HepG2 (cell line): ENCODE data around the gene GPR137. TPM values are rescaled to one million over a fixed set of nuclear protein-coding genes. Genes with fewer than 3 reads are reported as not detected.

Experiments used
- AKAP8 ChIP-seq: sonication (generic); formaldehyde crosslinking; IDR thresholded peaks from 2 replicates; pipeline ENCODE4 v1.5.1; 2020; ENCODE audit warnings: mild to moderate bottlenecking, missing genetic modification reagents
- AKNA ChIP-seq: sonication (generic); formaldehyde crosslinking; IDR thresholded peaks from 2 replicates; pipeline ENCODE4 v1.4.0; 2020; ENCODE audit warnings: missing genetic modification reagents, borderline replicate concordance
- ATM ChIP-seq: fragments of 450-650 bp; IDR thresholded peaks from 2 replicates; pipeline ENCODE4 v1.7.1; 2017; ENCODE audit warnings: mild to moderate bottlenecking, borderline replicate concordance
- E2F5 ChIP-seq: sonication (generic); formaldehyde crosslinking; conservative IDR thresholded peaks from 2 replicates; pipeline ENCODE4 v1.4.0; 2020; ENCODE audit warnings: missing genetic modification reagents
- ETV6 ChIP-seq: sonication (generic); formaldehyde crosslinking; conservative IDR thresholded peaks from 2 replicates; pipeline ENCODE4 v1.4.0; 2020; ENCODE audit warnings: missing genetic modification reagents
- GLI4 ChIP-seq: sonication (generic); formaldehyde crosslinking; IDR thresholded peaks from 2 replicates; pipeline ENCODE4 v1.5.1; 2020; ENCODE audit warnings: missing genetic modification reagents, mild to moderate bottlenecking, moderate library complexity, borderline replicate concordance
- GPN1 ChIP-seq: sonication (generic); formaldehyde crosslinking; IDR thresholded peaks from 2 replicates; pipeline ENCODE4 v1.5.1; 2020; ENCODE audit warnings: missing genetic modification reagents, borderline replicate concordance
- KAT7 ChIP-seq: IDR thresholded peaks from 2 replicates; pipeline ENCODE4 v1.6.1; 2018; ENCODE audit warnings: borderline replicate concordance, missing compliant biosample characterization
- LBX2 ChIP-seq: sonication (generic); formaldehyde crosslinking; IDR thresholded peaks from 2 replicates; pipeline ENCODE4 v1.5.0; 2020; ENCODE audit warnings: missing genetic modification reagents, mild to moderate bottlenecking, borderline replicate concordance
- RBAK ChIP-seq: sonication (generic); formaldehyde crosslinking; IDR thresholded peaks from 2 replicates; pipeline ENCODE4 v1.5.1; 2020; ENCODE audit warnings: mild to moderate bottlenecking, missing genetic modification reagents
- RXRA ChIP-seq: sonication (generic); formaldehyde crosslinking; IDR thresholded peaks from 2 replicates; pipeline ENCODE4 v1.5.1; 2020; ENCODE audit warnings: missing genetic modification reagents
- SP1 ChIP-seq, 2 experiments: fragments of 450-650 bp in 1 of 2; sonication (generic) in 1 of 2; formaldehyde crosslinking in 1 of 2; IDR thresholded peaks; 2 replicates each; pipeline versions ENCODE4 v1.4.0 to v1.6.1; 2016 to 2020; ENCODE audit warnings: missing genetic modification reagents in 1 of 2
- SUZ12 ChIP-seq: fragments of 150-350 bp; IDR thresholded peaks from 2 replicates; pipeline ENCODE4 v1.6.1; 2014; ENCODE audit warnings: low read depth, low read length
- ZBTB21 ChIP-seq: sonication (generic); formaldehyde crosslinking; IDR thresholded peaks from 2 replicates; pipeline ENCODE4 v1.4.0; 2020; ENCODE audit warnings: missing genetic modification reagents
- ZBTB8A ChIP-seq: sonication (generic); formaldehyde crosslinking; IDR thresholded peaks from 2 replicates; pipeline ENCODE4 v1.4.0; 2020; ENCODE audit warnings: mild to moderate bottlenecking, low read depth, missing genetic modification reagents, borderline replicate concordance
- ZFP62 ChIP-seq: sonication (generic); formaldehyde crosslinking; IDR thresholded peaks from 2 replicates; pipeline ENCODE4 v1.4.0; 2020; ENCODE audit warnings: missing genetic modification reagents
- ZNF251 ChIP-seq: sonication (generic); formaldehyde crosslinking; IDR thresholded peaks from 2 replicates; pipeline ENCODE4 v1.9.0; 2021; ENCODE audit warnings: mild to moderate bottlenecking, missing genetic modification reagents
- ZNF260 ChIP-seq: sonication (generic); formaldehyde crosslinking; IDR thresholded peaks from 2 replicates; pipeline ENCODE4 v1.4.0; 2020; ENCODE audit warnings: missing genetic modification reagents, low read depth, mild to moderate bottlenecking, borderline replicate concordance
- ZNF280B ChIP-seq: sonication (generic); formaldehyde crosslinking; IDR thresholded peaks from 2 replicates; pipeline ENCODE4 v1.5.0; 2020; ENCODE audit warnings: missing genetic modification reagents, mild to moderate bottlenecking, borderline replicate concordance
- ZNF326 ChIP-seq: sonication (generic); formaldehyde crosslinking; IDR thresholded peaks from 2 replicates; pipeline ENCODE4 v1.4.0; 2020; ENCODE audit warnings: missing genetic modification reagents, borderline replicate concordance
- ZNF781 ChIP-seq: sonication (generic); formaldehyde crosslinking; IDR thresholded peaks from 2 replicates; pipeline ENCODE4 v1.5.1; 2020; ENCODE audit warnings: borderline replicate concordance, mild to moderate bottlenecking, missing genetic modification reagents; ENCODE audit errors: not compliant biosample characterization
- polyA plus RNA-seq, 8 experiments: library from polyadenylated mRNA; depleted of rRNA in 3 of 8; stranded (reverse) in 7 of 8; unstranded in 1 of 8; fragments of >200 nt; fragmentation: Illumina TruSeq in 4 of 8; extraction: Trizol in 4 of 8; gene quantifications; 2 replicates each; pipeline versions ENCODE4 v1.2.1 to v1.2.3, GENCODE V29; 2011 to 2016; ENCODE audit warnings: low read depth in 4 of 8, missing spikeins in 1 of 8, mixed read lengths in 1 of 8; ENCODE audit not compliant: insufficient read depth in 1 of 8
- total RNA-seq, 5 experiments: library from RNA; depleted of rRNA; stranded (reverse); fragments of >200 nt; fragmentation: Illumina TruSeq; extraction: Trizol; gene quantifications; 2 replicates each; pipeline ENCODE4 v1.2.3, GENCODE V29; 2016; ENCODE audit warnings: low read depth in 1 of 5

The GPR137 gene
- total and polyA plus RNA-seq, 2 of the 13 experiments (the other 11 are each of a cell fraction or from before 2014, with no cell fraction given), result 8.5 to 13.2 TPM

- TF ChIP-seq ZNF260 (CRISPR knock-in tag) (no peak), SP1 (IDR thresholded peaks at IDR 0.05) (no peak), SP1 (CRISPR knock-in tag; IDR thresholded peaks at IDR 0.05) (peak; percentile 88), GLI4 (CRISPR knock-in tag) (no peak), ZNF781 (CRISPR knock-in tag) (no peak), RXRA (CRISPR knock-in tag) (no peak), ETV6 (CRISPR knock-in tag) (no peak), AKAP8 (CRISPR knock-in tag) (no peak), RBAK (CRISPR knock-in tag) (no peak), ATM (no peak), KAT7 (CRISPR knock-in tag) (no peak; the same call in 1 of the 2 replicates), ZBTB8A (no peak), ZFP62 (no peak), LBX2 (CRISPR knock-in tag) (no peak), ZBTB21 (CRISPR knock-in tag) (no peak), E2F5 (CRISPR knock-in tag) (no peak), ZNF326 (no peak), GPN1 (CRISPR knock-in tag) (no peak), SUZ12 (no peak), AKNA (CRISPR knock-in tag) (no peak), ZNF251 (no peak), ZNF280B (CRISPR knock-in tag) (0 out of 2 replicates have a peak, but pooled peaks have one; percentile 45)
These were observed 34.5 kb upstream of the GPR137 start, which contains the start of gene PLCB3 (continued) for GRCh38 chr11:64251016-64251752.
